HG03460 (cell line): ENCODE results near the gene NPIPB8.
"Not testable (repeated sequence)": the region's sequence is repeated elsewhere in the genome, so short reads cannot be mapped to it uniquely, and the experiment has no call there.

Experiments used
- ATAC-seq: cut with Tn5 transposase; IDR thresholded peaks from one replicate; pipeline ENCODE4 v1.9.1; 2021; ENCODE audit not compliant: unreplicated experiment

The NPIPB8 gene

DNA sequence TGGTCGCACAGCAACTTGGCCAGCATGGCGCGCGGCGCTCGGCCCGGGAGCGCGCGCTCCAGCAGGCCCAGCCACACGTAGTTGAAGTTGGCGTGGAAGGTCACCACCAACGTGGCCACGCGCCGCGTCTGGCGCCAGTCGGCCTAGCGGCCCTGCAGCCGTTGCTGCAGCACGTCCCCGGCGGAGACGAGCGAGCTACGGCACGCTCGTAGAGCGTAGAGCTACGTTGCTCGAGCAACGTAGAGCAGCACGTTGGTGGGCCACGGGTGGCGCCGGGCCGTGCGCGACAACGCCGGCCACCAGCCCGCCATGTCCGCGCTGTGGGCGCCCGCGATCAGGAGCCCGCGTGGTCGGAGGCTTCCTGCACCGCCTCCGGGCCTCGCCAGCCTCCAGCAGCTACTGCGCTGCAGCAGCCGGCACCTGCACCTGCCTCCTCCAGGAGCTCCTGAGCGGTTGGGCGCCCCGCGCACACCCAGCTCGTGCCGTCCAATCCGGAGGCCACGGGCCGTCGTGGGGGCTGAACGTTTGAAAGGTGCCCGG lies 14.6 kb upstream of the NPIPB8 start:
- ATAC-seq: no peak

DNA sequence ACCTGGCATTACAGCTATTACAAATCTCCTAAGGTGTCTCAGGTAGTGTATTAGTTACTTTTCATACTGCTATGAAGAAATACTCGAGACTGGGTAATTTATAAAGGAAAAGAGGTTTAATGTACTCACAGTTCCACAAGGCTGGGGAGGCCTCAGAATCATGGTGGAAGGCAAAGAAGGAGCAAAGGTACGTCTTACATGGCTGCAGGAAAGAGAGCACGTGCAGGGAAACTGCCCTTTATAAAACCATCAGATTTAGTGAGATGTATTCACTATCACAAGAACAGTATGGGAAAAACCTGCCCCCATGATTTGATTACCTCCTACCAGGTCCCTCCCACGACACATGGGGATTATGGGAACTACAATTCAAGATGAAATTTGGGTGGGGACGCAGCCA lies 7.0 kb upstream of the NPIPB8 start:
- ATAC-seq: not testable (repeated sequence)

DNA sequence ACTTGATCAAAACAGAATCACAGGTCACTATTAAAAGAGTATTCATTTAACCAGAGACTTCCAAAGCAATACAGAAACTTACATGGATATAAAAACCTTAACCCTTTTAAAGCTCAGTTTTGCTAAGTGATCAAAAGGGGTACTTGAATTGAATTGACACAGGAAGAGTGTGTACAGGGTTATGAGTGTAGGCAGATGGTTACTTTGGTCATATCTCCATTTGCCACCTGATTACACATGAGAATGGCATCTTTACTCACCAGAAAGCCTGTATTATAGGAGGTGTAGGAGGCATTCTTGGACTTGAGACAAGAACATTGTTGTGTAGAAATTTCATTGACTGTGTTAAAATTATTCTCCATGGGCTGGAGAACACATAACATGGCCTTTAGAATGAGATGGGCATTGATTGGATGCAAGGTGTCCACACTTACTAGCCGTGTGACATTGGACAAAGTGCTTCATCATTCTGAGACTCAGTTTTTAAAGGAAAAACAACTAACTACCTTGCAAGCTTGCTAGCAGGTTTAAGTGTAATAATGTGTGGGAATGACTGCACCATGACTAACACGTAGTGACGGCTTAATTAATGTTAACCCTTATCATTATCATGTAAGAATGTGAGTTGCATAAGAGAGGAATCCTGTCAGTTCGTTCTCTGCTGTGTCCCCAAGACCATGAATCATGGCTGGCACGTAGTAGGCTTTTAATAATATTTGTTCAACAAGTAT lies 1.6 kb upstream of the NPIPB8 start:
- ATAC-seq: not testable (repeated sequence)

DNA sequence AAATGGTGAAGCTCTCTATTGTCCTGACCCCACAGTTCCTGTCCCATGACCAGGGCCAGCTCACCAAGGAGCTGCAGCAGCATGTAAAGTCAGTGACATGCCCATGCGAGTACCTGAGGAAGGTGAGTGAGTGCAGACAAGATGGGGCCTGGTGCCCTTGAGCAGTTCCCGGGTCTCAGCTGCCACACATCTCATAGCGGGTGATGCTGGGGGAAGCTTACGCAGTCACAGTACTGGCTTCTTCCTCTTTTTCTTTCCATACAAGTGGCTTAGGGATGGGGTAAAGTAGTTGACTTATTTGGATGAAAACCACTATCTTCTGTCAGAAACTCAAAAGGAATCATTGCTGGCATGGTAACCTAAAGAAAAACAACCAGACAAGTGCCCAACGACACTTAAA lies 494 bp downstream of the NPIPB8 start:
- not testable (repeated sequence) for ATAC-seq

DNA sequence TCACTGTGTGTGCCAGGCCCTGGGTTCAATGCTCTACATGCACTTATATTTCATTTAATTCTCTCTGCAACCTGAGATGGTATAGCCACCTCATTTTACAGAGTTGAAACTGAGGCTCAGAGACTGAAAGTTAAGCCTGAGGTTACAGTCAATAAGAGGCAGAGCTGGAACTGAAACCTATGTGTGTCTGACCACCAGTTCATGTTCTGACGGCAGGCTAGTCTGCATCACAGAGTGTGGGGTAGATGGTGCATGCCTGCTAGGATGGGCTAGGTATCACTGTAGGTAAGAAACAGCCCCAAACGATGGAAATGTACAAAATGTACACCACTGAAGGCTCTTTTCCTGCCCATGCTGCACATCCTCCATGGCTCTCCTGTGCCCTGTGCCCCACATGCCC lies 2.1 kb downstream of the NPIPB8 start:
- not testable (repeated sequence) for ATAC-seq

DNA sequence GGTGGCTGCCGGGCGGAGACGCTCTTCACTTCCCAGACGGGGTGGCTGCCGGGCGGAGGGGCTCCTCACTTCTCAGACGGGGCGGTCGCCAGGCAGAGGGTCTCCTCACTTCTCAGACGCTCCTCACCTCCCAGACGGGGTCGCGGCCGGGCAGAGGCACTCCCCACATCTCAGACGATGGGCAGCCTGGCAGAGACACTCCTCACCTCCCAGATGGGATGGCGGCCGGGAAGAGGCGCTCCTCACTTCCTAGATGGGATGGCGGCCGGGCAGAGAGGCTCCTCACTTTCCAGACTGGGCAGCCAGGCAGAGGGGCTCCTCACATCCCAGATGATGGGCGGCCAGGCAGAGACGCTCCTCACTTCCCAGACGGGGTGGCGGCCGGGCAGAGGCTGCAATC lies 28.4 kb downstream of the NPIPB8 start:
- not testable (repeated sequence) for ATAC-seq

DNA sequence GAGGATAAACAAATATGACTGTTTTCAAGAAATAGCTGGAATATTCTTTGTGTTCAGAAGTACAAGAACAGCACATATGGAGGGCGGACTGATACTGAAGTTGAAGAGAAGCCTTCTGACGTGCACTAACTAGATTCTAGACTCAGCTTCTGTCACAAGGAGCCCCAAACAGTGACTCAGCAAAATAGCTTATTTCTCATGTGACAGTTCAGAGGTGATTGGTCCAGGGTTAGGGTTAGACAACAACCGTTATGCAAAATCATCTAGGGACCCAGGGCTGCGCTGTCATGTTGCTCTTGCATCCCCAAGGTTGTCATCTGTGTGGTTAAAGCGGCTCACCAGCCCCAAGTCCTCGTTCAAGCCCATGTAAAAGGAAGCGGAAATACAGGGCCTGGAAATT lies 29.6 kb downstream of the NPIPB8 start:
- ATAC-seq: not testable (repeated sequence)

DNA sequence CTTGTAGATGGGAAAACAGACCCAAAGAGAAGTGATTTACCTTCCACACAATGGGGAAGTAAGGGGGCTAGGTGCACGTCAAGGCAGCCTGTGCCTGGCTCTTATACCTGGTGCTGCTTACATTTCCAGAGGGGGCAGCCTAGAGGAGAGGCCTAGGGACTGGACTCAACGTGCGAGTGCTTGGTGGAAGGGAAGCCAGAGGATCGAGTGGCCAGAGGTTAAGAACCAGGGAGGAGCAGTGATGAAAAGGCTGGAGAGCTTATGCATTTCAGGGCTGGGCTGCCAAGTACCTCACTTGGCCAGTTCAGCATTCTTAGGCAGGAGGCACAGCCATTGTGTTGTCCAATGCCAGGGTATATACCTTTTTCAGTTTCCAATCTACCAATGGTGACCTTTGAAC lies 30.3 kb downstream of the NPIPB8 start:
- ATAC-seq: not testable (repeated sequence)

DNA sequence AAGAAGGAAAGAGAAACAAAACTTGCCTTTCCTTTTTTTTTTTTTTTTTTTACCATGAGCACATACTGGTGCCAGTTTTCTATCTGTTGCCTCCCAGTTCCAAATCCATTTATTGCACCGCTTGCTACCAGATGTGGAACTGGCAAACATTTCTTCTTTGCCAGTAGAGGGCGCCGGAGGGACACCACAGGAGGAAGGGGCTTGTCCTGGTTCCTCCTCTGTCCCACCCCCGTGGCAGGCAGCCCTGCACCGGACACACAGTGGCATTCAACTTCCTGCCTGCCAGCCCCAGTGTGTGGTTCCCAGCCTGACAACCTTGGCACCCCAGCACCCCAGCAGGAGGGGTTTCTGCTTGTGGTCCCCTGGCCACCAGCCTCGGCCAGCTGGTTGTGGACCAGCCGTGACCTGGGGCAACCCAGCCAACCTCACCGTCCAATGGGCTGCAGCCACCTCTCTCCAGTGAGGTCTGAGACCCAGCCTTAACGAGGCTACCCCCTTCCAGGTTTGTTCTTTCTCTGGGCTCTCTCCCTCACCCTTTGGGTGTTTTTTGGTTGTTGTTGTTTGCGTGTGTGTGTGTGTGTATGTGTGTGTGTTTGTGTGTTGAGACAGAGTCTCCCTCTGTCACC lies 50.6 kb downstream of the NPIPB8 start:
- ATAC-seq: not testable (repeated sequence)

DNA sequence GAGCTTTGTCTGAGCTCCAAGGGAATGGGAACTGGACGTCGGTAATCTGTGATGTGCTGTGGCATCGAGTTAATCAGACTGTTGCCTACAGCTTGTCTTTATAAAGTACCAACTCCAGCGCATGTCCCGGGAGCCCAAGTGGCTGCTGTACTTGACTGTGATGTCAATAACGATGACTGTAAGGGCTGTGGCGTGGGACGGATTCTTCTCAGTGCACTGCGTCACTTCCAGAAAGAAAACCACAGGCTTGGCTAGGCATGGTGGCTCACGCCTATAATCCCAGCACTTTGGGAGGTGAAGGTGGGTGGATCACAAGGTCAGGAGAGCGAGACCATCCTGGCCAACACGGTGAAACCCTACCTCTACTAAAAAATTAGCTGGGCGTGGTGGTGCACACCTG lies 51.6 kb downstream of the NPIPB8 start:
- ATAC-seq: not testable (repeated sequence)

DNA sequence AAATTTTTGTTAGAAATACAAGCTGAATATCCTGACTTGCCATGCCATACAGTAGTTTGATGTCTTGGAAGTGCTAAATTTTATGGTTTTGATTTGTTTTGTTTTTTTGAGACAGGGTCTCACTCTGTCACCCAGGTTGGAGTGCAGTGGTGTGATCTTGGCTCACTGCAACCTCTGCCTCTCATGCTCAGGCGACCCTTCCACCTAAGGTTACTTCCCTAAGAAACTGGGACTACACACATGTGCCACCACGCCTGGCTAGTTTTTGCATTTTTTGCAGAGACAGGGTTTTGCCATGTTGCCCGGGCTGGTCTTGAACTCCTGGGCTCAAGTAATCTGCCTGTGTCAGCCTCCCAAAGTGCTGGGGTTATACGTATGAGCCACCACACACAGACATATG lies 53.9 kb downstream of the NPIPB8 start:
- ATAC-seq: not testable (repeated sequence)

DNA sequence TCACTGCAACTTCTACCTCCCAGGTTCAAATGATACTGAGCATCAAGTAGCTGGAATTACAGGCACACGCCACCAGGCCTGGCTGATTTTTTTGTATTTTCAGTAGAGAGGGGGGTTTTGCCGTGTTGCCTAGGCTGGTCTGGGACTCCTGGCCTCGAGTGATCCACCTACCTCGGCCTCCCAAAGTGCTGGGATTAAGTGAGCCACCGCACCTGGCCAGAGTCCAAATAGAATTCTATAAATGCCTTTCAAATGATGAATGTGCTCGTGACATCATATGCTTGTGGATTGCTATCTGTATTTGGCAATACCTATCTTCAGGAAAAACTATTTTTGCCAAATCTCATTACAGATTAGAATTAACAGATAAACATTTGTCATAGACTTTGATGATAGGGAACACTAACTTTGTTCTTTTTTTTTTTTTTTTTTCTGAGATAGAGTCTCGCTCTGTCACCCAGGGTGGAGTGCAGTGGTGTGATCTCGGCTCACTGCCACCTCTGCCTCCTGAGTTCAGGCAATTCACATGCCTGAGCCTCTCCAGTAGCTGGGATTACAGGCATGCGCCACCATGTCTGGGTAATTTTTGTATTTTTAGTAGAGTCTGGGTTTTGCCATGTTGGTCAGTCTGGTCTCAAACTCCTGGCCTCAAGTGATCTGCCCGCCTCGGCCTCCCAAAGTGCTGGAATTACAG lies 55.5 kb downstream of the NPIPB8 start:
- ATAC-seq: not testable (repeated sequence)

DNA sequence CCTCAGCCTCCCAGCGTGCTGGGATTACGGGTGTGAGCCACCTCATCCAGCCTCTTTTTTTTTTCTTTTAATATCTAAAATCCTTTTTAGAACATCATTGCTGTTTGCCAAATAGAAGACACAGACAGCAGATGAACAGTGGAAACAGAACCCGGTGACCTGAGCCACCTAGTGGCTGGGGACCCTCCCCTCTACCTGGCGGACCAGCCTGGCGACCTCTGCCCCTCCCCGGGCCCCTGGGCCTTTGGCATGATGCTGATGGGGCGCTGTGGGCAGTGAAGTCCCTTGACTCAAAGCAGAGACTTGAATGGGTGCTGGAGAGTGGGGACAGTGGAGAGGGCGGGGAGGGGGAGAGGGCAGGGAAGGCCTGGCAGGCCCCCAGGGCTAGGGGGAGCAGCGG lies 61.9 kb downstream of the NPIPB8 start:
- not testable (repeated sequence) for ATAC-seq

DNA sequence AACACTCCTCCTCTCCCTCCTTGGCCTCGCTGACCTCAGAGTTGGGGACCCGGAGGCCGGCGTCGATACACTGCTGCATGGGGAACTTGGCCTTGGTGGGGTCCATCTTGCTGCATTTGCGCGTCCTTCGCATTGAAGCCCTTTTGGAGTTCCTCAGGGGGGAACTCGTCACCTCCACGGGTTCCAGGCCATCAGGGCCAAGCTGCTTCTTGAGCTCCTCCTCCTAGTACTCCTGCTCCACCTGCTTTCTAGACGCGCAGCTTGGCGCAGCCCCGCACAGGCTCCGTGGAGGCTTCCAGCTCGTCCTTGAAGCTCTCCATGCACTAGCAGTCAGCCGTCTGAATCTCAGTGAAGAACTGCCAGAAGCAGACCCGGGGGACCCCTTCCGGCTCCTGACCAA lies 62.5 kb downstream of the NPIPB8 start:
- not testable (repeated sequence) for ATAC-seq

DNA sequence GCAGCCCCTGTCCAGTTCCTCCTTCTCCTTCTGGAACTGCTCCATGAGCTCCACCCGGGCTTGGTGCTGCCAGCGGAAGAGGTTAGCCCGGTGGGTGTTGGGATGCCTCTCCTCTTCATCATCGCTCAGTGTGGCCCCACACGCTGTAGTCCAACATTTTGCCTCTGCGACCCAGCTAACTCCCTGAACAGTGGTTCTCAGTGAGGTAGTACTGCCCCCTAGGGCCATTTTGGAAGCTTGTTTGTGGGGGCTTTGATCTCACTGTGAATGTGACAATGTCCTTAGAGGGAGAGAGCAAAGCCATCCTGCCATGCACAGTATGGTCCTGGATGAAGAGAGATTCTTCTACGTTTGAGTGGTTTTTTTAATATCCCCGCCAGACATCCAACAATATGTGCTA lies 63.5 kb downstream of the NPIPB8 start:
- not testable (repeated sequence) for ATAC-seq

DNA sequence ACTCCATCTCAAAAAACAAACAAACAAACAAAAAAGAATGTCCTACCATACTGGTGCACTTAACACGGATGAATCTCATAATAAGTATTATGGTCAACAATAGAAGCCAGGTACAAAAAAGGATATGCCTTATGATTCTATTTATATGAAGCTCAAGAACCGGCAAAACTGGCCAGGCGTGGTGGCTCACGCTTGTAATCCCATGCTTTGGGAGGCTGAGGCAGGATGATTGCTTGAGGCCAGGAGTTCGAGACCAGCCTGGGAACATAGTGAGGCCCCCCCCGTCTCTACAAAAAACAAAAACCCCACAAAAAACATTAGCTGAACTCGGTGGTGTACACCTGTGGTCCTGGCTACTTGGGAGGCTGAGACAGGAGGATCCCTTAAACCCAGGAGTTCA lies 66.4 kb downstream of the NPIPB8 start:
- ATAC-seq: not testable (repeated sequence)
